Peyer's patch (tissue), 4 donors: Measurements from ENCODE around the gene SH3PXD2B. TPM values are rescaled to one million over a fixed set of nuclear protein-coding genes. Genes with fewer than 3 reads are reported as not detected.

Source experiments
- DNase-seq, 3 donors: peaks; one replicate each; pipeline ENCODE4 v3.0.0-alpha.2; 2017 to 2019
- H3K27ac ChIP-seq, 4 donors: fragments of 200-600 bp; sonication (generic); one replicate each; pipeline ENCODE4 v1.5.1; 2016 to 2019
- H3K27me3 ChIP-seq, 2 donors: fragments of 200-600 bp; sonication (generic); one replicate each; pipeline ENCODE4 v1.5.1; 2019
- H3K36me3 ChIP-seq, 3 donors: fragments of 200-600 bp; sonication (generic); one replicate each; pipeline ENCODE4 v1.5.1; 2016 to 2019
- H3K4me1 ChIP-seq, 4 donors: fragments of 200-600 bp; sonication (generic); one replicate each; pipeline ENCODE4 v1.5.1; 2016 to 2019
- H3K4me3 ChIP-seq, 4 donors: fragments of 200-600 bp; sonication (generic); 1 replicate in 3 of 4; 2 replicates in 1 of 4; pipeline ENCODE4 v1.5.1; 2016 to 2019; ENCODE audit warnings: mild to moderate bottlenecking in 1 of 4
- H3K9me3 ChIP-seq, 4 donors: fragments of 200-600 bp; sonication (generic); one replicate each; pipeline ENCODE4 v1.5.1; 2016 to 2019; ENCODE audit warnings: mild to moderate bottlenecking in 1 of 4
- POLR2A ChIP-seq, 2 donors: fragments of 450-650 bp; IDR thresholded peaks; one replicate each; pipeline ENCODE4 v1.5.1; 2017; ENCODE audit warnings: antibody characterized with exemption in 2 of 2, mild to moderate bottlenecking in 2 of 2, moderate library complexity in 2 of 2
- total RNA-seq, 4 donors: library from RNA; depleted of rRNA; stranded (reverse); fragments of >200 nt; gene quantifications; one replicate each; pipeline ENCODE4 v1.1.0, GENCODE V29; 2016
- TF ChIP-seq, protein P1 (sequence below), 6 experiments: fragments of 450-650 bp in 4 of 6; fragments of 200-600 bp in 2 of 6; sonication (generic) in 1 of 6; IDR thresholded peaks; one replicate each; pipeline ENCODE4 v1.5.1; 2017 to 2019; ENCODE audit warnings: antibody characterized with exemption in 6 of 6, mild to moderate bottlenecking in 3 of 6, moderate library complexity in 1 of 6

SH3PXD2B gene
- total RNA-seq, 4 donors from 2014 or later = 5.8 to 26.4 (median 11.7) TPM

DNA sequence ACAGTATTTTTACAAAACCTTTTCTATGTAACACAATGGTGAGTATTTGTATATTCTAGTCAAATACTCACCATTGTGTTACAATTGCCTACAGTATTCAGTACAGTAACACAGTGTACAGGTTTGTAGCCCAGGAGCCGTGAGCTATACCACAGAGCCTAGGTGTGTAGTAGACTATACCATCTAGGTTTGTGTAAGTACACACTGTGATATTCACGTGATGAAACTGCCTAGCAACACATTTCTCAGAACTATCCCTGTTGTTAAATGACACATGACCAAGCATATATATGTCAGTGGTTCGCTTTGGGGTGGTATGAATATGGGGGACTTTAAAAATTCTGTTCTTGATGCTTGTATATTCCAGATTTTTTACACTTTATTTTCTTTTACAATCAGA is 21.3 kb downstream of the SH3PXD2B start:
- Histone ChIP-seq H3K4me1 (peaks cover 0 to 24% (median 1%) of the 10 kb centered on the region in 4 donors), H3K27ac (no peak overlapping the region), H3K27me3 (no peaks in the 10 kb centered on the region), H3K9me3 (no peaks in the 10 kb centered on the region), H3K36me3 (no peaks in the 10 kb centered on the region), H3K4me3 (no peak overlapping the region)
- TF ChIP-seq, protein P1, sequence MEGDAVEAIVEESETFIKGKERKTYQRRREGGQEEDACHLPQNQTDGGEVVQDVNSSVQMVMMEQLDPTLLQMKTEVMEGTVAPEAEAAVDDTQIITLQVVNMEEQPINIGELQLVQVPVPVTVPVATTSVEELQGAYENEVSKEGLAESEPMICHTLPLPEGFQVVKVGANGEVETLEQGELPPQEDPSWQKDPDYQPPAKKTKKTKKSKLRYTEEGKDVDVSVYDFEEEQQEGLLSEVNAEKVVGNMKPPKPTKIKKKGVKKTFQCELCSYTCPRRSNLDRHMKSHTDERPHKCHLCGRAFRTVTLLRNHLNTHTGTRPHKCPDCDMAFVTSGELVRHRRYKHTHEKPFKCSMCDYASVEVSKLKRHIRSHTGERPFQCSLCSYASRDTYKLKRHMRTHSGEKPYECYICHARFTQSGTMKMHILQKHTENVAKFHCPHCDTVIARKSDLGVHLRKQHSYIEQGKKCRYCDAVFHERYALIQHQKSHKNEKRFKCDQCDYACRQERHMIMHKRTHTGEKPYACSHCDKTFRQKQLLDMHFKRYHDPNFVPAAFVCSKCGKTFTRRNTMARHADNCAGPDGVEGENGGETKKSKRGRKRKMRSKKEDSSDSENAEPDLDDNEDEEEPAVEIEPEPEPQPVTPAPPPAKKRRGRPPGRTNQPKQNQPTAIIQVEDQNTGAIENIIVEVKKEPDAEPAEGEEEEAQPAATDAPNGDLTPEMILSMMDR (IDR thresholded peaks at IDR 0.05) = no peak
- no peak for TF ChIP-seq POLR2A (IDR thresholded peaks at IDR 0.05)
- no peak for DNase-seq

DNA sequence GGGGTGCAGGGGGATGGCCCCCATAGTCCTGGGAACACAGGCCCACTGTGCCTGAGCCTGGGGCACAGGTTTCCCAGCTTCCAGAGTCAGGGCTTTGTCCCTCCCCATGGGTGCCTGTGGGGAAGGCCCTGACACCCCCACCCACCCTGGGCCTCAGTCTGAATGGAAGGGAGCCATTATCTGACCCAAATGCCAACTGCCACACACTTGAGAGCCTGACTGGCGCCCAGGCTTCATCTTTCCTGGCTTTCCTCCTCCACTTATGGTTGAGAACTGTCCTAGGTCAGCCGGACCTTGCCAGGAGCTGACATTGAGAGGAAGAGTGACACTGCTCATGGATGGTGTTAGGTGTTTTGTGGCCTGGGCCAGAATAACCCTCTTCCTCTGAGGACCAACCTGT is 24.0 kb downstream of the SH3PXD2B start:
- TF ChIP-seq, protein P1 (IDR thresholded peaks at IDR 0.05) = no peak
- no peak for TF ChIP-seq POLR2A (IDR thresholded peaks at IDR 0.05)
- peak overlapping the region; percentile 27 to 81 (median 70) for H3K27ac ChIP-seq
- H3K9me3 ChIP-seq = no peaks in the 10 kb centered on the region

DNA sequence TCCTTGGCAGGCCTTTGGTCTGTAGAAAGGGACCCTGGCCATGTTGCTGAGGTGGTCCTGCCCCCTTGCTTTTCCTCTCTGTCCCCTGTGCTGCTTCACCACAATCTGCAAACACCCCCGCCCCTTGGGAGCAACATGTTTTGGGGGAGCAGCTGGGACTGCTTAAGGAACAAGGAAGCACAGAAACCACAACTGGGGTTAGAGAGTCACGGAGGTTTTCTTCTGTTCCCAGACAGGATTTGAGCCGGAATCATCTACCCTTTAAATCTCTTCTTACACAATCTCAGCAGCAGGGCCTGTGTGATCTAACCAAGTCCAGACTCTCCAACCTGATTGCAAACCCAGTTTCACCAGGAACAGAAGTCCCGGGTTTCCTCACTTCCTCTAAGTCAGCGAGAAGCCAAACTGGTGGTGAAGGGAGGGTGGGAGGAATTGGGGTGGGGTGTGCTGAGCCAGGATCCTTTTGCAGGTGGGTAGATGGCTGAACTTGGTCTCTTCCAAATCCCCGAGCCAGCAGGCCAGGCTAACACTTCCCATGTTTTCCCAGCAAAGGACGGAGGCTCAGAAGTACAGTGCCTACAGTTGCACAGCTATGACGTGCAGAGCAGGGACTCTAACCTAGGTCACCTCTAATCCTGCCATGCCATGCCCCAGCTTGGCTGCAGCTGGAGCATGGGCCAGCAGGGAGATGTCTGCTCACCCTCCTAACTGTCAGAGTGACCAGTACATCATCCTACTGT is 25.0 kb downstream of the SH3PXD2B start:
- peak in 1 of 3 donors; percentile 62 for DNase-seq
- Histone ChIP-seq H3K4me3 (no peak overlapping the region), H3K9me3 (no peaks in the 10 kb centered on the region), H3K4me1 (peaks cover 0 to 33% (median 0%) of the 10 kb centered on the region in 4 donors), H3K27me3 (no peaks in the 10 kb centered on the region), H3K36me3 (no peaks in the 10 kb centered on the region), H3K27ac (peak overlapping the region; percentile 62 to 81 (median 74))
- TF ChIP-seq POLR2A (IDR thresholded peaks at IDR 0.05) = no peak
- TF ChIP-seq, protein P1 (IDR thresholded peaks at IDR 0.05) = no peak

More for the DNA sequence above, 24.0 kb downstream of the SH3PXD2B start:
- H3K4me1 ChIP-seq = peaks cover 0 to 27% (median 0%) of the 10 kb centered on the region in 4 donors
- no peak for DNase-seq
- H3K27me3 ChIP-seq = no peaks in the 10 kb centered on the region
- no peak overlapping the region for H3K4me3 ChIP-seq
- no peaks in the 10 kb centered on the region for H3K36me3 ChIP-seq

DNA sequence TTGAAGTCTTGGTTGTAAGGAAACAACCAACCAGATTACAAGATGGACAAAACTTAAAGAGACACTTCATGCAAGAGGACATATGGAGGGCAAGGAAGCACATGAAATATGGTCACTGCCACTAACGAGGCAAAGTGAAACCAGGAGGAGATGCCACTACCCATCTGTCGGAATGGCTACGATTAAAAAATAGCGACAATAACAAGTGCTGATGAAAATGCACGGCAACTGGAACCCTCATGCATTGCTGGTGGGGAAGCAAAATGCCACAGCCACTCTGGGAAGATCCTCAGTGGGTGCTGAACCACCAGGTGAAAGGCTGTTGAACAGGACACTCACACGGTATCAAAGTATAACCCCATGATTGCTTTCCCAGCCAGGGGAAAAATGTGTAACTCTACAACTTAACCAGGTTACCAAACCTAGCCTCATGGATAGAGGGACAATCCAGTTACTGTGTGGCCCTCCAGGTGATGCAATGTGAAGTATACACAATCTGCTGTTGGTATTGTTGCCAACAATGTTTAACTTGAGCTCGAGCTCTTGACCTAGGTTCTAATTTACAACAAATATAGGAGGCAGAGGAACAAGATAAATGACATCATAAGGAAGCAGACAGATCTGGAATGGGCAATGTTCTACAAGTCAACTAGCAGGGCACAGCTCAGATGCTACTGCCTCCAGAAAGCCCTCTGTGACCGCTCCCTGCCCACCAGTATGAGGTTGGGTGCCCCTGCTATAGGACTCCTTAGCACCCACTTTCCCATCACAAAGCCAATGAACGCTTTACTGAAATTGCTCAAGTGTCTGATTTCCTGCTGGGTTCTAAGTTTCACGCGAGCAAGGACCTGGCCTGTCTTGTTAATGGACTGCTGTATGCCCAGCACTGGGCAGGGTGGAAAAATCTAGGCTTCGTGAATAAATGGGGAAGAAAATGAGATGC is 25.8 kb downstream of the SH3PXD2B start:
- Histone ChIP-seq H3K9me3 (no peaks in the 10 kb centered on the region), H3K27me3 (no peaks in the 10 kb centered on the region), H3K27ac (peak overlapping the region; percentile 62 to 79 (median 72)), H3K36me3 (no peaks in the 10 kb centered on the region), H3K4me3 (no peak overlapping the region), H3K4me1 (peaks cover 0 to 33% (median 0%) of the 10 kb centered on the region in 4 donors)
- TF ChIP-seq, protein P1 (IDR thresholded peaks at IDR 0.05) = no peak
- TF ChIP-seq POLR2A (IDR thresholded peaks at IDR 0.05) = no peak
- DNase-seq = no peak

DNA sequence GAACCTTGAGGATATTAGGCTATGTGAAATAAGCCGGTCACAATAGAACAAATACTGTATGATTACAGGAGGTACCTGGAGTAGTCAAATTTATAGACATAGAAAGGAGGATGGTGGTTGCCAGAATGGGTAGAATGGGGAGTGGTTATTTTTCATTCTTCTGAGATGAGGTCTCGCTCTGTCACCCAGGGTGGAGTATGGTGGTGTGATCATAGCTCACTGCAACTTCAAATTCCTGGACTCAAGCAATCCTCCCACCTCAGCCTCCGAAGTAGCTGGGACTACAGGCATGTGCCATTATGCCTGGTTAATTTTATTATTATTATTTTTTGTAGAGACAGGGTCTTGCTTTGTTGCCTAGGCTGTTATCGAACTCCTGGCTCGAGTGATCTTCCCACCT is 27.1 kb downstream of the SH3PXD2B start:
- H3K27me3 ChIP-seq = no peaks in the 10 kb centered on the region
- DNase-seq = no peak
- peak overlapping the region in 2 of 4 donors; percentile 75 for H3K27ac ChIP-seq
- no peaks in the 10 kb centered on the region for H3K36me3 ChIP-seq
- no peaks in the 10 kb centered on the region for H3K9me3 ChIP-seq
- H3K4me3 ChIP-seq = no peak overlapping the region
- peaks cover 0 to 33% (median 0%) of the 10 kb centered on the region in 4 donors for H3K4me1 ChIP-seq
- TF ChIP-seq POLR2A (IDR thresholded peaks at IDR 0.05) = no peak
- TF ChIP-seq, protein P1 (IDR thresholded peaks at IDR 0.05) = no peak
